ENCODE results near the gene MAP1LC3B2. TPM values are rescaled to one million over a fixed set of nuclear protein-coding genes. Genes with fewer than 3 reads are reported as not detected.
A peak's percentile ranks its signal among the peaks of the same experiment; 100 is the strongest.

MAP1LC3B2 gene
- total RNA-seq, 1 experiment from 2014 or later = 0.53 TPM

DNA sequence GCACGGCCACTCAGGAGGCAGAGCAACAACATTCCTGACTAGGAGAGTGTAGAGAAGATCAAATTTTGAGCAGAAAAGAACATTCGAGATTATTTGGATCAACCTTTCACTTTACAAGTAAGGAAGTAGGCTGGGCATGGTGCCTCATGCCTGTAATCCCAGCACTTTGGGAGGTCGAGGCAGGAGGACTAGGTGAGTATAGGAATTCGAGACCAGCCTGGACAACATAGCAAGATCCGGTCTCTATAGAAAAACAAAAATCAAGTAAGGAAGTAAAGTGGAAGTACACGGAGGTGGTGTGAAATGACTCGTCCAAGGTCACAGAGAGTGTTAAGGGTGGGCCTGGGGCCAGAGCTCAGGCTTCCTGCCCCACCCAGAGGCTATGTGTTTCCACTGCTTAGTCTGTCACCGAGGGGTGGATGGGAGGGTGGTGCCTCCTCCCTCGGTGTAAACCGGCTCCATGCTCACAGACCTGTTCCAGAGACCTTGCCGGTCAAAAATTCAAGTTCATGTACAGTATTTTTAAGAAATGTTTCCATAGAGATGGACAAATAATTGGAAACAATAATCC lies 51.9 kb downstream of the MAP1LC3B2 start:
- DNase-seq (ENCODE audit: low read depth) = peak; percentile 29

- no peak for DNase-seq (ENCODE audit: low read depth)
Measured at GRCh38 chr12:116612436-116612835, 53.3 kb downstream of the MAP1LC3B2 start.

GRCh38 chr12:116613256-116613655 lies 54.1 kb downstream of the MAP1LC3B2 start:
- no peak for DNase-seq (ENCODE audit: low read depth)

DNA sequence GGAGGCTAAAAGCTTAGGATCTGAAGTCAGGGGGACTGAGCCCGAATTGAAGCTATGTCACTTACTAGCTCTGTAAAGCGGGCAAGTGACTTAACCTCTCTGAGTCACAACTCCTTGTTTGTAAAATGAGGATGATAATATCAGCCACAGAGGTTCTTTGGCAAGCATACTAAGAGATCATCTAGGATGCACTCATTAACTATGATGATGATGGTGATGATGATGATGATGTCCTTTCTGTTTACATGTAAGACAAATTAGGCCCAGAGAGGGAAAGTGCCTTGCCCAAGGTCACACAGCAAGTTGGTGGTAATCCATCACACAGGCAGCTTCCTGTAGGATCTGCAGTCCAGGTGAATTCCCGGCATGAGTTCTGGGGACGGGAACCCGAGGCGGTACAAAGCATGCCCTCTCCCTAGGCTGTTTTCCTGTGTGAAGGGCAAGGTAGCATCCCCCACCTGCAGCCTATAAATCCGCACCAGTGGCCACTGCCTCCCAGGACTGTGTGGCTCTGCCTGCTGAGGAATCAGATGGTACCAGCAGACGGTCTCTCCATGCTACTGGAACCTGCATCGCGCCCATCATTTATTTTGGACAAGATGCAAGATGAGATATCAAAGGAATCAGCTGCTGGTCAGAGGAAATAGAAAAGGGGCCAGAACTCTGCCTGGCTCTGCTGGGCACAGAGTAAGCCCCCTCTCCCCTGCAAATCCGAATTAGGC lies 55.2 kb downstream of the MAP1LC3B2 start:
- DNase-seq (ENCODE audit: low read depth) = no peak

- DNase-seq (ENCODE audit: low read depth) = no peak
Measured at GRCh38 chr12:116615141-116615861, 56.1 kb downstream of the MAP1LC3B2 start.

GRCh38 chr12:116616536-116617248 lies 57.5 kb downstream of the MAP1LC3B2 start:
- no peak for DNase-seq (ENCODE audit: low read depth)

- no peak for DNase-seq (ENCODE audit: low read depth)
Measured at GRCh38 chr12:116619246-116619645, 60.1 kb downstream of the MAP1LC3B2 start.

DNA sequence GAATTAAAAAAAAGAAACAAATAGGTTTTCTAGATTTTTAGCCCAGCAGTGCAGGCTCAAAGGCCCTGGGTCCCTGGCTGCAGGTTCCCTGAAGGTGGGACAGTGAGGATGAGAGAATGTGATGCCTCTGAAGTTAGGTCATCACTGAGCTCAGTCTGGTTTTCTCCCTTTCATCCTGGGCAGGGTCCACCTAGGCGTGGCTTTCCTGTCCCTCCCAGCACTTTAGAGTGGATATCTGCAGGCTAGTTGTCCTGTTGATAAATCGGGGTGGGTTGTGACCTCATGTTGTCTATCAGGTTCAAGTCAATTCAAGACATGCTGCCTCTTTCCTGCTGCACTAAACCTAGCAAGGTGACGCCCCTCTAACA lies 60.9 kb downstream of the MAP1LC3B2 start:
- no peak for DNase-seq (ENCODE audit: low read depth)

DNA sequence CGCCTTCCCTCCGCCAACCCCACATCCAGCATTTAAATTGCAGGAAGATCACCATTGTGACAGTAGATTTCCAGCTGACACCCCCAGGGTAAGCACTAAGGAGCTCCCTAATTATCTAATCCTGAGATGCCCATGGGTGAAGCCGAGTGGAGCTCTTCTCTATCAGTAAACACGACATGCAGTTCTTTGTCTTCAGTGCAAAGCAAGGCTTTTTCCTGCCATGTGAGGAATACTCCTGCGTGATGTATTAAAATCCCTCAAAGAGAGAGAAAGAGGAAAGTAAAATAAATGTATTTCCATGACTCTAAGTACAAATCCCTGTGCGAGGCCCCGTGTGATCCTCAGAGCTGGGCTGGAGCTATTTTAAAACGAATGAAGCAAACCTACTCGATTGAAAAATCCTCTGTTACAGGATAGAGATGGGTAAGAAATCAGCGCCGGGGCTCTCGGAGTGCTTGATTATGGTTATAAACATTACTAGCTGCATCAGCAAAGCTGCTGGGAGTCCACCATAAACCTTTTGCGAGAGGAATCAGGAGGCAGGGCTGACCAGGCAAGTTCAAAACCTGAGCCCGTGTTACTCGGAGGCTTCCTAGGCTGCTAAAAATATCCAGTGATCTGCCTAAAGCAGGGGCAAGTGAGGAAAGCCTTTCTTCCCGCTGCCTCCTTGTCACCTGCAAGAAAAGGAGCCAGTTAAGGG lies 61.5 kb downstream of the MAP1LC3B2 start:
- DNase-seq (ENCODE audit: low read depth) = no peak

DNA sequence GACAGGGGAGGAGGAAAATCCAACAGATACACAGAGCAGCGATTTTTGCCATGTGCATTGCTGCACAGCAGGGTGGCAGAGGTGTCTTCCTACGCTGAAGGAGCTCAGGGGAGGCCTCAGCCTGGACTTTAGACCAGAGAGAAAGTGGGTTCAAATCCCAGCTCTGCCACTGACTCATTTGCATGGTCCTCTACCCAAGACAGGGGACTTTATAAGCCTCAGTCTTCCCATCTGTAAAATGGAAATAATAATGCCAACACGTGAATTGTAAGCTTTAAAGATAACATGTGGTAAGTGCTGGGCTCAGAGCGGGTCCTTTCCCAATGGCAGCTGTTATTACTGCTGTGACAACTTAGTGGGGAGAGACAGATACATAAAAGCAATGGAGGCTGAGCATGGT lies 62.0 kb downstream of the MAP1LC3B2 start:
- DNase-seq (ENCODE audit: low read depth) = no peak

- DNase-seq (ENCODE audit: low read depth) = no peak
Measured at GRCh38 chr12:116624516-116624915, 65.3 kb downstream of the MAP1LC3B2 start.

DNA sequence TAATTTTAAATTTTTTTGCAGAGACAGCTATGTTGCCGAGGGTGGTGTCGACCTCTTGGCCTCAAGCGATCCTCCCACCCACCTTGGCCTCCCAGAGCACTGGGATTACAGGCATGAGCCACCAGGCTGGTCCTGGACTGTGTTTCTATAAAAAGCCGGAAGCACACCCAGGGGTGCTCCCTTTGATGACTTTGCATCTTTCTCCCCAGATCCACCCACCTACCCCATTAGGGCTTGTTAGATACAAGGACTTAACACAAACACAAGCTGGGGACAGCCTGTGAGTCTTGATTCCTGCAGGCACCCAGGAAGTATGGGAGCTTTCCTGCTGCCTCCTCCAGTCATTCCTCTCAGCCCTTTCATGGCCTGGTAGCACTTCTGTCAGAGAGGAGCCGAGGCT lies 67.0 kb downstream of the MAP1LC3B2 start:
- no peak for DNase-seq (ENCODE audit: low read depth)

Other genes with a start within 250 kb of the MAP1LC3B2 start
- gene SPRING1, start 178.7 kb downstream of the MAP1LC3B2 start, total RNA-seq (2014; rRNA removed; shearing (Covaris generic)) = 35.8 and 38.0 TPM in 2 replicates
- 5.6 and 6.0 TPM in 2 replicates for gene RNFT2, start 178.9 kb downstream of the MAP1LC3B2 start, total RNA-seq (2014; rRNA removed; shearing (Covaris generic))